ENCODE measurements around the gene MBD3L2B.

DNA sequence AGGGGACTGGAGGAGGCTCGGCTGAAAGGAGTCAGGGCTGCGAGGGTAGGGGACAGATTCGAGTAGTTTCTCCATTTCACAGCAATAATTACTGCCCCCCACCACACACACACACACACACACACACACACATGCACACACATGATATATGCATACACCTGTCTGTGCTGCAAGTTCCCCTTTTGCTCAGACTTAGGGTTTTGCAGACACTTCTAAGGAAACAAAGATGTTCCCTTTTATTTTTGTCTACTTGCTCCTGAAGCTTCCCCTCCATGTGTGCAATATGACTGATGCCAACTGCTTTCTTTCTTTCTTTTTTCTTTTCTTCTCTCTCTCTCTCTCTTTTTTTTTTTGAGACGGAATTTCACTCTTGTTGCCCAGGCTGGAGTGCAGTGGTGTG lies 13.4 kb downstream of the MBD3L2B start:
- TF ChIP-seq CTCF (conservative IDR thresholded peaks at IDR 0.05; ENCODE audit: low read length) (no peak), EZH2phosphoT487 (IDR thresholded peaks at IDR 0.05; ENCODE audit: borderline replicate concordance, low read depth, low read length) (no peak)
